ENCODE measurements around the gene LRRN3.

GRCh38 chr7:111173990-111174389 lies 83.1 kb downstream of the LRRN3 start:
- TF ChIP-seq CTCF (IDR thresholded peaks at IDR 0.05) = no peak
- no peak for TF ChIP-seq TEAD4 (IDR thresholded peaks at IDR 0.05; ENCODE audit: borderline replicate concordance, insufficient read depth)
- no peak for TF ChIP-seq POLR2AphosphoS5 (IDR thresholded peaks at IDR 0.05; ENCODE audit: low read depth, low read length)
- no peak for TF ChIP-seq MAX (IDR thresholded peaks at IDR 0.05; ENCODE audit: low read depth)
- no peak for TF ChIP-seq SMC3 (IDR thresholded peaks at IDR 0.05; ENCODE audit: low read depth, low read length)
- TF ChIP-seq RFX5 (IDR thresholded peaks at IDR 0.05; ENCODE audit: low read length) = no peak
- TF ChIP-seq EP300 (IDR thresholded peaks at IDR 0.05; ENCODE audit: borderline replicate concordance in 1 of 2, low read depth in 1 of 2, low read length in 1 of 2) = no peak
- TF ChIP-seq TCF12 (IDR thresholded peaks at IDR 0.05) = no peak

Data from SK-N-SH (cell line).